Common myeloid progenitor, CD34-positive (primary cell): Measurements from ENCODE around the gene MYO18A.

Experiments
- CTCF ChIA-PET: fragments of 350-600 bp; sonication (Branson Sonifier 250); formaldehyde crosslinking; loops from one replicate; lab custom pipeline; 2021; ENCODE audit warnings: antibody characterized with exemption; lab: Charles Lee
- POLR2A ChIA-PET: fragments of 350-600 bp; sonication (Branson Sonifier 250); formaldehyde crosslinking; loops from one replicate; lab custom pipeline; 2021; ENCODE audit warnings: antibody characterized with exemption; lab: Charles Lee
- DNase-seq, 3 donors: peaks; one replicate each; pipeline versions ENCODE4 v3.0.0 to v3.0.0-alpha.2; 2013
- H3K27ac ChIP-seq, 2 experiments: 1 replicate in 1 of 2; 2 replicates in 1 of 2; pipeline ENCODE4 v1.7.0; 2013; ENCODE audit warnings: inconsistent platforms in 2 of 2, low read length in 2 of 2, mild to moderate bottlenecking in 2 of 2, low read depth in 1 of 2, moderate library complexity in 1 of 2; ENCODE audit not compliant: severe bottlenecking in 2 of 2, insufficient read depth in 1 of 2, poor library complexity in 1 of 2
- H3K27me3 ChIP-seq, 5 experiments: replicated peaks in 2 of 5; 1 replicate in 3 of 5; 2 replicates in 2 of 5; pipeline versions ENCODE4 v1.6.1 to v1.7.0; 2013; ENCODE audit warnings: low read length in 4 of 5, mild to moderate bottlenecking in 2 of 5, moderate library complexity in 2 of 5, inconsistent platforms in 1 of 5; ENCODE audit not compliant: insufficient read depth in 5 of 5, control insufficient read depth in 4 of 5
- H3K36me3 ChIP-seq, 4 experiments: 1 replicate in 2 of 4; 2 replicates in 2 of 4; pipeline versions ENCODE4 v1.6.1 to v1.7.0; 2013; ENCODE audit warnings: low read length in 3 of 4, control low read depth in 1 of 4, mild to moderate bottlenecking in 1 of 4; ENCODE audit not compliant: control insufficient read depth in 4 of 4, insufficient read depth in 4 of 4
- H3K4me1 ChIP-seq, 4 experiments: 1 replicate in 3 of 4; 2 replicates in 1 of 4; pipeline versions ENCODE4 v1.6.1 to v1.7.1; 2013; ENCODE audit warnings: low read length in 3 of 4, mild to moderate bottlenecking in 3 of 4, control low read depth in 1 of 4, inconsistent platforms in 1 of 4, moderate library complexity in 1 of 4; ENCODE audit not compliant: control insufficient read depth in 4 of 4, insufficient read depth in 4 of 4; ENCODE audit errors: control extremely low read depth in 1 of 4
- H3K4me3 ChIP-seq, 7 experiments: 1 replicate in 4 of 7; 2 replicates in 3 of 7; pipeline versions ENCODE4 v1.5.1 to v1.7.0; 2013; ENCODE audit warnings: mild to moderate bottlenecking in 7 of 7, low read length in 6 of 7, moderate library complexity in 6 of 7, inconsistent platforms in 2 of 7, low read depth in 2 of 7, control low read depth in 1 of 7; ENCODE audit not compliant: insufficient read depth in 4 of 7, control insufficient read depth in 1 of 7; ENCODE audit errors: extremely low read depth in 1 of 7
- H3K9me3 ChIP-seq, 5 experiments: 1 replicate in 4 of 5; 2 replicates in 1 of 5; pipeline versions ENCODE4 v1.6.1 to v1.7.1; 2013; ENCODE audit warnings: low read length in 4 of 5, mild to moderate bottlenecking in 2 of 5, inconsistent platforms in 1 of 5, low read depth in 1 of 5, moderate library complexity in 1 of 5; ENCODE audit not compliant: control insufficient read depth in 4 of 5, insufficient read depth in 2 of 5; ENCODE audit errors: control extremely low read depth in 1 of 5
- WGBS: methylation state at CpG from one replicate; pipeline ENCODE4 v1.1.5; 2013; ENCODE audit not compliant: insufficient coverage; 5-methylcytosine and 5-hydroxymethylcytosine counted together

The MYO18A gene

GRCh38 chr17:29059281-29059680 lies 120.9 kb downstream of the MYO18A start:
- 100% methylated on average over 1 of the region's 2 CpGs for WGBS
- Histone ChIP-seq H3K27me3 (peaks cover 0 to 4% (median 0%) of the 10 kb centered on the region in 5 experiments), H3K36me3 (no peaks in the 10 kb centered on the region), H3K4me3 (no peak overlapping the region), H3K27ac (no peak overlapping the region), H3K9me3 (no peaks in the 10 kb centered on the region), H3K4me1 (peaks cover 0 to 11% (median 6%) of the 10 kb centered on the region in 4 experiments)
- POLR2A ChIA-PET, result interaction anchor here (0.6 to 0.7 kb wide), 2 partner anchors 37 to 526 kb away, joined by 3 read pairs; no protein-coding TSS in a partner anchor
- no peak for DNase-seq
- CTCF ChIA-PET, result interaction anchor here (1.2 to 2.2 kb wide), 2 partner anchors 9 to 94 kb away, joined by 3 to 5 read pairs; no protein-coding TSS in a partner anchor

DNA sequence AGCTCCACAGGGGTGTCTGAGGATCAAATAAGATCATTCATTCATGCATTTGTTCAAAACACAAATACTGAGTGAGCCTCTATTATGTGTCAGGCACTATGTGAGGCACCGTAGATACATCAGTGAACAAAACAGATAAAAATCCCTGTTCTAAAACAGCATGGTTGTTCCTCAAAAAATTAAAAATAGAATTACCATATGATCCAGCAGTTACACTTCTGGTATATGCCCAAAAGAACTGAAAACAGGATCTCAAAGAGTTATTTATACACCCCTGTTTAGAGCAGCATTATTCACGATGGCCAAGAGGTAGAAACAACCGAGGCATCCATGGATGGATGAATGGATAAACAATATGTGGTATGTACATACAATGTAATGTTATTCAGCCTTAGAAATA lies 121.8 kb downstream of the MYO18A start:
- Histone ChIP-seq H3K4me3 (no peak overlapping the region), H3K9me3 (no peaks in the 10 kb centered on the region), H3K27me3 (peaks cover 0 to 5% (median 0%) of the 10 kb centered on the region in 5 experiments), H3K27ac (no peak overlapping the region), H3K4me1 (peaks cover 0 to 9% (median 1%) of the 10 kb centered on the region in 4 experiments), H3K36me3 (no peaks in the 10 kb centered on the region)
- POLR2A ChIA-PET, result no interaction called here
- DNase-seq, result no peak
- CTCF ChIA-PET, result interaction anchor here (0.8 kb wide), 1 partner anchor 51 kb away, joined by 3 read pairs; no protein-coding TSS in a partner anchor
- WGBS, result 94% methylated on average over 3 of the region's 3 CpGs

- no peak overlapping the region for H3K27ac ChIP-seq
- H3K4me3 ChIP-seq, result no peak overlapping the region
- WGBS, result 100% methylated on average over 1 of the region's 4 CpGs
- peaks cover 0 to 6% (median 0%) of the 10 kb centered on the region in 5 experiments for H3K27me3 ChIP-seq
- H3K9me3 ChIP-seq, result no peaks in the 10 kb centered on the region
- no peak for DNase-seq
- H3K4me1 ChIP-seq, result peaks cover 0 to 9% (median 1%) of the 10 kb centered on the region in 4 experiments
- CTCF ChIA-PET, result interaction anchor here (0.8 kb wide), 1 partner anchor 50 kb away, joined by 3 read pairs; no protein-coding TSS in a partner anchor
- no peaks in the 10 kb centered on the region for H3K36me3 ChIP-seq
- POLR2A ChIA-PET, result no interaction called here
Measured at GRCh38 chr17:29057361-29057760, 122.8 kb downstream of the MYO18A start.

- Histone ChIP-seq H3K4me3 (no peak overlapping the region), H3K27ac (no peak overlapping the region), H3K4me1 (no peaks in the 10 kb centered on the region), H3K36me3 (no peaks in the 10 kb centered on the region), H3K27me3 (peaks cover 0 to 13% (median 0%) of the 10 kb centered on the region in 5 experiments), H3K9me3 (no peaks in the 10 kb centered on the region)
- no peak for DNase-seq
- POLR2A ChIA-PET, result no interaction called here
- CTCF ChIA-PET, result interaction anchor here (1.1 kb wide), 1 partner anchor 13 kb away, joined by 3 read pairs; no protein-coding TSS in a partner anchor
- WGBS, result 98% methylated on average over 10 of the region's 10 CpGs
Measured at GRCh38 chr17:29054835-29055234, 125.4 kb downstream of the MYO18A start.

DNA sequence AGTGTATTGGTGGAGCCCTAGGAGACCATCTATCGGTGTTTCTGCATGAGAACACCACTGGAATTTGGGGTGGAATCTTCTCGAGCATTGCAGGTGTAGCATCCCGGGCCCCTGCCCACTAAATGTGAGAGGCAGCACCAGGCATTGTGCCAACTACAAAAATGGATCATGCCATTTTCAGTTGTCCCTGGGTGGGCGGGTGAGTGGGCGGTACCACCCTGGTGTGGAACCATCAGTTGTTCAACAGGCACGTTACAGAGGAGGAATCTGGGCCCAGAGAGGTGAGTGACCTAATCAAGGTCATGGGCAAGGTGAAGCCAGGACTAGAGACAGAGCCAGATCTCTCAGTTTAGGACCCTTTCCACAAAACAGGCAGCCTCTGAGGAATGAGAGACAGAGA lies 128.5 kb downstream of the MYO18A start:
- Histone ChIP-seq H3K27me3 (peaks cover 0 to 19% (median 0%) of the 10 kb centered on the region in 5 experiments), H3K27ac (no peak overlapping the region), H3K9me3 (no peaks in the 10 kb centered on the region), H3K36me3 (no peaks in the 10 kb centered on the region), H3K4me3 (no peak overlapping the region), H3K4me1 (no peaks in the 10 kb centered on the region)
- ChIA-PET CTCF (no interaction called here), POLR2A (interaction anchor here (0.6 kb wide), 1 partner anchor 174 kb away, joined by 4 read pairs; no protein-coding TSS in a partner anchor)
- no peak for DNase-seq
- 98% methylated on average over 6 of the region's 6 CpGs for WGBS

GRCh38 chr17:29051194-29051593 lies 129.0 kb downstream of the MYO18A start:
- Histone ChIP-seq H3K36me3 (no peaks in the 10 kb centered on the region), H3K9me3 (no peaks in the 10 kb centered on the region), H3K27me3 (peaks cover 0 to 19% (median 0%) of the 10 kb centered on the region in 5 experiments), H3K4me1 (no peaks in the 10 kb centered on the region), H3K27ac (no peak overlapping the region), H3K4me3 (no peak overlapping the region)
- CTCF ChIA-PET, result no interaction called here
- DNase-seq, result no peak
- 89% methylated on average over 3 of the region's 12 CpGs for WGBS
- POLR2A ChIA-PET, result interaction anchor here (0.6 to 0.8 kb wide), 2 partner anchors 96 to 174 kb away, joined by 3 to 4 read pairs; no protein-coding TSS in a partner anchor

DNA sequence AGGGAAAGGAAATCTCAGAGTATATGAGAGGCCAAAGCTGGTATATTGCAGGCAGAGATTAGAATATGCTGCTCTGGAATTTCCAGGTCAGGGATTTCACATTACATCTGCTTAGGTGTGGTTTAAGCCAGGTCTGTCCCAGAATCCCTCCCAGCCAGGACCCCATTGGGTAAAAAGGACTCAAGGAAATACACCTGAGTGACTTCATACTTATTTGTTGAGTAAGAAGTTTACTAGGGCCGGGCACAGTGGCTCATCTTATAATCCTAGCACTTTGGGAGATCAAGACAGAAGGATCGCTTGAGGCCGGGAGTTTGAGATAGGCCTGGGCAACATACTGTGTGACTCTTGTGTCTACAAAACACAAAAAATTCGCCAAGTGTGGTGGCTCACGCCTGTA lies 130.0 kb downstream of the MYO18A start:
- Histone ChIP-seq H3K27ac (no peak overlapping the region), H3K27me3 (peaks cover 0 to 18% (median 0%) of the 10 kb centered on the region in 5 experiments), H3K4me1 (no peaks in the 10 kb centered on the region), H3K36me3 (no peaks in the 10 kb centered on the region), H3K4me3 (no peak overlapping the region), H3K9me3 (no peaks in the 10 kb centered on the region)
- no peak for DNase-seq
- 100% methylated on average over 2 of the region's 5 CpGs for WGBS
- ChIA-PET POLR2A (no interaction called here), CTCF (interaction anchor here (1.1 kb wide), 2 partner anchors 9 to 17 kb away, joined by 3 read pairs; no protein-coding TSS in a partner anchor)
